ENCODE data around the gene DMP1.

DMP1 gene

GRCh38 chr4:87649980-87650379, at the start of gene DMP1:
TSS of gene DMP1 (plus strand) at chr4:87650280. CDS start at chr4:87656493, 6,213 bp downstream.
- DNase-seq (ENCODE audit: low read depth, low spot score): no peak
- H3K9me3 ChIP-seq (ENCODE audit: insufficient read depth, low read length): no peaks in the 10 kb centered on the region
- no peak within 1 kb of the TSS for H3K4me3 ChIP-seq (ENCODE audit: insufficient read length, low read depth)
- no peaks in the 10 kb centered on the region for H3K36me3 ChIP-seq (ENCODE audit: insufficient read depth, insufficient read length, low read length)
- no peak for TF ChIP-seq ZNF274 (IDR thresholded peaks at IDR 0.05; ENCODE audit: low read depth, low read length)
- no peak for TF ChIP-seq YY1 (IDR thresholded peaks at IDR 0.05; ENCODE audit: insufficient read depth, insufficient read length)
- no peak for TF ChIP-seq SUZ12 (IDR thresholded peaks at IDR 0.05; ENCODE audit: extremely low read depth, insufficient read depth, insufficient read length)
- no peaks in the 10 kb centered on the region for H3K27me3 ChIP-seq (ENCODE audit: insufficient read depth, insufficient read length)
- no peaks in the 10 kb centered on the region for H3K4me1 ChIP-seq (ENCODE audit: insufficient read depth, insufficient read length)
- no peak within 1 kb of the TSS for H3K9ac ChIP-seq (ENCODE audit: insufficient read length, low read depth)

DNA sequence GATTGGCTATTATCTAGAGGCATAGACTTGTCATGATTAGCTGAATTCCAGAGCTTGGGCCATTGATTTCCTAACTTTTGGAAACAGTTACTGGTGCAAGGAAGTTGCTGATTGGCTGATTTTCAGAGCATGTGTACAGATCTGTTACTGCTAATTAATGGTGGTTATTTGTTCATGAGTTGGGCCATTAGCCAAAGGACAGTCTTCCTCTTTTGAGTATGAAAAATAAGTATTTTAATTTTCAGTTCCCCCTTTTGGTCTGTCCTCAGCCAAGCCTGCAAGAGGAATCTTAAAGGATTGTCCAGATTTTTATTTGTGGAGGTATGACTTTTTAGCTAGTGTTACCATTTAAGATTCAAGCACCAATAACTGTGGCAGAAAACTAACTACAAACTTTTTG, 48.7 kb upstream of the DMP1 start:
- no peak for DNase-seq (ENCODE audit: low read depth, low spot score)
- no peaks in the 10 kb centered on the region for H3K27me3 ChIP-seq (ENCODE audit: insufficient read depth, insufficient read length)
- H3K4me3 ChIP-seq (ENCODE audit: insufficient read length, low read depth): no peak overlapping the region
- H3K36me3 ChIP-seq (ENCODE audit: insufficient read depth, insufficient read length, low read length): no peaks in the 10 kb centered on the region
- H3K9me3 ChIP-seq (ENCODE audit: insufficient read depth, low read length): no peaks in the 10 kb centered on the region
- H3K4me1 ChIP-seq (ENCODE audit: insufficient read depth, insufficient read length): no peaks in the 10 kb centered on the region
- TF ChIP-seq YY1 (IDR thresholded peaks at IDR 0.05; ENCODE audit: insufficient read depth, insufficient read length) (no peak), SUZ12 (IDR thresholded peaks at IDR 0.05; ENCODE audit: extremely low read depth, insufficient read depth, insufficient read length) (no peak), ZNF274 (IDR thresholded peaks at IDR 0.05; ENCODE audit: low read depth, low read length) (no peak)
- no peak overlapping the region for H3K9ac ChIP-seq (ENCODE audit: insufficient read length, low read depth)

GRCh38 chr4:87608229-87608628, 41.9 kb upstream of the DMP1 start, which contains the start of gene DSPP:
TSS of gene DSPP (plus strand) at chr4:87608529. CDS start at chr4:87610909, 2,380 bp downstream.
- DNase-seq (ENCODE audit: low read depth, low spot score): no peak
- Histone ChIP-seq H3K4me1 (ENCODE audit: insufficient read depth, insufficient read length) (no peaks in the 10 kb centered on the region), H3K9me3 (ENCODE audit: insufficient read depth, low read length) (no peaks in the 10 kb centered on the region), H3K4me3 (ENCODE audit: insufficient read length, low read depth) (no peak within 1 kb of the TSS), H3K36me3 (ENCODE audit: insufficient read depth, insufficient read length, low read length) (no peaks in the 10 kb centered on the region), H3K27me3 (ENCODE audit: insufficient read depth, insufficient read length) (no peaks in the 10 kb centered on the region), H3K9ac (ENCODE audit: insufficient read length, low read depth) (no peak within 1 kb of the TSS)
- TF ChIP-seq ZNF274 (IDR thresholded peaks at IDR 0.05; ENCODE audit: low read depth, low read length) (no peak), YY1 (IDR thresholded peaks at IDR 0.05; ENCODE audit: insufficient read depth, insufficient read length) (no peak), SUZ12 (IDR thresholded peaks at IDR 0.05; ENCODE audit: extremely low read depth, insufficient read depth, insufficient read length) (no peak)

DNA sequence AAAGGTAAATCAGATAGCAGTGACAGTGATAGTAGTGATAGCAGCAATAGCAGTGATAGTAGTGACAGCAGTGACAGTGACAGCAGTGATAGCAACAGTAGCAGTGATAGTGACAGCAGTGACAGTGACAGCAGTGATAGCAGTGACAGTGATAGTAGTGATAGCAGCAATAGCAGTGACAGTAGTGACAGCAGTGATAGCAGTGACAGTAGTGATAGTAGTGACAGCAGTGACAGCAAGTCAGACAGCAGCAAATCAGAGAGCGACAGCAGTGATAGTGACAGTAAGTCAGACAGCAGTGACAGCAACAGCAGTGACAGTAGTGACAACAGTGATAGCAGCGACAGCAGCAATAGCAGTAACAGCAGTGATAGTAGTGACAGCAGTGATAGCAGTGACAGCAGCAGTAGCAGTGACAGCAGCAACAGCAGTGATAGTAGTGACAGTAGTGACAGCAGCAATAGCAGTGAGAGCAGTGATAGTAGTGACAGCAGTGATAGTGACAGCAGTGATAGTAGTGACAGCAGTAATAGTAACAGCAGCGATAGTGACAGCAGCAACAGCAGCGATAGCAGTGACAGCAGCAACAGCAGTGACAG, 35.7 kb upstream of the DMP1 start:
- H3K9ac ChIP-seq (ENCODE audit: insufficient read length, low read depth): no peak overlapping the region
- H3K4me1 ChIP-seq (ENCODE audit: insufficient read depth, insufficient read length): no peaks in the 10 kb centered on the region
- no peaks in the 10 kb centered on the region for H3K9me3 ChIP-seq (ENCODE audit: insufficient read depth, low read length)
- no peak for DNase-seq (ENCODE audit: low read depth, low spot score)
- no peaks in the 10 kb centered on the region for H3K36me3 ChIP-seq (ENCODE audit: insufficient read depth, insufficient read length, low read length)
- H3K4me3 ChIP-seq (ENCODE audit: insufficient read length, low read depth): no peak overlapping the region
- H3K27me3 ChIP-seq (ENCODE audit: insufficient read depth, insufficient read length): no peaks in the 10 kb centered on the region
- TF ChIP-seq YY1 (IDR thresholded peaks at IDR 0.05; ENCODE audit: insufficient read depth, insufficient read length) (no peak), SUZ12 (IDR thresholded peaks at IDR 0.05; ENCODE audit: extremely low read depth, insufficient read depth, insufficient read length) (no peak), ZNF274 (IDR thresholded peaks at IDR 0.05; ENCODE audit: low read depth, low read length) (no peak)

- Histone ChIP-seq H3K9me3 (ENCODE audit: insufficient read depth, low read length) (no peaks in the 10 kb centered on the region), H3K9ac (ENCODE audit: insufficient read length, low read depth) (no peak overlapping the region), H3K36me3 (ENCODE audit: insufficient read depth, insufficient read length, low read length) (no peaks in the 10 kb centered on the region), H3K27me3 (ENCODE audit: insufficient read depth, insufficient read length) (no peaks in the 10 kb centered on the region), H3K4me3 (ENCODE audit: insufficient read length, low read depth) (no peak overlapping the region), H3K4me1 (ENCODE audit: insufficient read depth, insufficient read length) (no peaks in the 10 kb centered on the region)
- no peak for TF ChIP-seq ZNF274 (IDR thresholded peaks at IDR 0.05; ENCODE audit: low read depth, low read length)
- no peak for TF ChIP-seq SUZ12 (IDR thresholded peaks at IDR 0.05; ENCODE audit: extremely low read depth, insufficient read depth, insufficient read length)
- no peak for TF ChIP-seq YY1 (IDR thresholded peaks at IDR 0.05; ENCODE audit: insufficient read depth, insufficient read length)
- DNase-seq (ENCODE audit: low read depth, low spot score): no peak
Observed at GRCh38 chr4:87616268-87616667, 33.8 kb upstream of the DMP1 start.

DNA sequence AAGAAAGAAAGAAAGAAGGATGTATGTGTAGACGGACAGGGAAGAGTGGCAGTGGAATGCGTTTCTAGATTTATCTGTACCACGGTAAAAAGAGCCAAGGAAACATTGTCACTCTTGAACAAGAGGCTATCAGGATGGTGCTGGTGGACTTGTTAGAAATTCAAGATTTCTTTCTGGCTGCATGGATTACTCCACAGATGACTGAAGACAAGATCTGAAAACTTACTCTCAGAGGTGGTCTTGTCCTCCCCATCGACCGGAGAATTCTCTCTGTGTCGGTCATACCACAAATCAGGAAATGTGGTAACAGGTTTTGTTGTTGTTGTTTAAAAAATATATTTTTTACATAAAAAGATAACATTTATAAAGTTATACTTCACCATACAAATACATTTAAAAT, 30.0 kb upstream of the DMP1 start:
- Histone ChIP-seq H3K4me3 (ENCODE audit: insufficient read length, low read depth) (no peak overlapping the region), H3K27me3 (ENCODE audit: insufficient read depth, insufficient read length) (no peaks in the 10 kb centered on the region), H3K9me3 (ENCODE audit: insufficient read depth, low read length) (no peaks in the 10 kb centered on the region), H3K36me3 (ENCODE audit: insufficient read depth, insufficient read length, low read length) (no peaks in the 10 kb centered on the region), H3K4me1 (ENCODE audit: insufficient read depth, insufficient read length) (no peaks in the 10 kb centered on the region), H3K9ac (ENCODE audit: insufficient read length, low read depth) (no peak overlapping the region)
- no peak for DNase-seq (ENCODE audit: low read depth, low spot score)
- TF ChIP-seq YY1 (IDR thresholded peaks at IDR 0.05; ENCODE audit: insufficient read depth, insufficient read length) (no peak), SUZ12 (IDR thresholded peaks at IDR 0.05; ENCODE audit: extremely low read depth, insufficient read depth, insufficient read length) (no peak), ZNF274 (IDR thresholded peaks at IDR 0.05; ENCODE audit: low read depth, low read length) (no peak)

DNA sequence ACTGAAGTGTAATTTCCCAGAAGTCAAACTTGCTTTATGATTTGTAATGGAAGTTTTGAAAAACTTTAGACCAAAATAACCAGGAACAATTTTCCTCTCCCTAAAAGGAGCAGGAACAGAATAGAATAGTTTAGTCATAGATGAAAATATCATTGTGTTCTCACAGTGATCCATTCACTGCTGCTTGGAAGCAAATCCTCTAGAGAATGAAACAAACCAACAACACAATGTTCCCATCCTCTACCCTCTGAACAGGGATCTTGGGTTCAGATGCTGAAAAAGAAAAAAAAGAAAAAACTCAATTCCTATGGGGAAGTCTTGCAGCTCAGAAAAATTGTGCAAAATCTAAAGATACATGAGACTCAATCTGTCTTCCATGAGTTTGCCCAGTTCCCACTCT, 29.6 kb upstream of the DMP1 start:
- no peak overlapping the region for H3K9ac ChIP-seq (ENCODE audit: insufficient read length, low read depth)
- no peaks in the 10 kb centered on the region for H3K27me3 ChIP-seq (ENCODE audit: insufficient read depth, insufficient read length)
- H3K36me3 ChIP-seq (ENCODE audit: insufficient read depth, insufficient read length, low read length): no peaks in the 10 kb centered on the region
- TF ChIP-seq SUZ12 (IDR thresholded peaks at IDR 0.05; ENCODE audit: extremely low read depth, insufficient read depth, insufficient read length) (no peak), ZNF274 (IDR thresholded peaks at IDR 0.05; ENCODE audit: low read depth, low read length) (no peak), YY1 (IDR thresholded peaks at IDR 0.05; ENCODE audit: insufficient read depth, insufficient read length) (no peak)
- no peaks in the 10 kb centered on the region for H3K9me3 ChIP-seq (ENCODE audit: insufficient read depth, low read length)
- H3K4me1 ChIP-seq (ENCODE audit: insufficient read depth, insufficient read length): no peaks in the 10 kb centered on the region
- no peak overlapping the region for H3K4me3 ChIP-seq (ENCODE audit: insufficient read length, low read depth)
- DNase-seq (ENCODE audit: low read depth, low spot score): no peak
